Panc1 (cell line): Measurements from ENCODE around the gene ARG2.

Experiments
- POLR2AphosphoS5 ChIP-seq: IDR thresholded peaks from 2 replicates; pipeline ENCODE4 v1.6.1; 2012; ENCODE audit warnings: mild to moderate bottlenecking, low read depth, low read length, moderate library complexity
- TF ChIP-seq, protein P1 (sequence below): fragments of 450-650 bp; IDR thresholded peaks from 2 replicates; pipeline ENCODE4 v1.5.1; 2017; ENCODE audit warnings: mild to moderate bottlenecking
- TF ChIP-seq, protein P2 (sequence below), 2 experiments: IDR thresholded peaks; 2 replicates each; pipeline ENCODE4 v1.6.1; 2011 to 2012; ENCODE audit warnings: low read depth in 2 of 2, control low read depth in 1 of 2, low read length in 1 of 2, mild to moderate bottlenecking in 1 of 2, moderate library complexity in 1 of 2; ENCODE audit not compliant: insufficient read depth in 1 of 2

DNA sequence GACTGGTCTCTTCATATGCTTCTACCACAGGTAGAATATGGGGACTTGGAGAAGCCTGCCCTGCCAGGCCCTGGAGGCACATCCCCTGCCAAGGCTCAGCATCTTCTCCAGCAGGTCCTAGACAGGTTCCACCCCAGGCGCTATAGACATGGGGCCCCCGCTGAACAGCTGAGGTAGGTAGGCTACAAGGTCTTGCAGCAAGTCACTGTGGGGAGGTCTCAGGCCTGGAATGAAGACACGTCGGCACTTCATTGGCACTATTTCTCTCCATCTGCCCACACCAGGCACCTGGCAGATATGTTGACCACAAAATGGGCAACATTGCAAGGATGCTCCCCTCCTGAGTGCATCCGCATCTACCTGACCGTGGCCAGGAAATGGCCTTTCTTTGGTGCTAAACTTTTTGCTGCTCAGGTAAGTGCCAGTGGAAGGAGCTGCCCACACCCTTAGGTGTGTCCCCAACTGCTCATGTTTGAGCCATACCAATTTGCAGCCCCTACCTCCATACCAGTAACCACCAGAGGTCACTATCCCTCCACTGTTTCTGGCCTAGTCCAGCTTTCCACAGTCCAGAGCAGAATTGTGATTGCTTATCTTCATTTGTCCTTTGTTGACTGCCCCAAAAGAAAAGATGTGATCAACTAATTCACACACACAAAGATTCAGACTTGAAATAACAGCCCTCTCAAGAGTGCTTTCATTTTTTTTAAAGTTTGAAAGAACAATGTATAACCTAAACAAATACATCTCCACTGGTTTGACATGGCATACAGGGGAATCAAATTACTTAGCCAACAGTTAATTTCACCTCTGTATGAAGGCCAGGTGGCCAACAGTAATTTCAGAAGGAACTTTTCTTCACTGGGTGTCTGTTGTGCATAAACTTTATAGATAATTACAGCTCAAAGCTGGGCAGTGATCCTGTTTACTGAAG lies 35.7 kb upstream of the ARG2 start:
- TF ChIP-seq, protein P1, sequence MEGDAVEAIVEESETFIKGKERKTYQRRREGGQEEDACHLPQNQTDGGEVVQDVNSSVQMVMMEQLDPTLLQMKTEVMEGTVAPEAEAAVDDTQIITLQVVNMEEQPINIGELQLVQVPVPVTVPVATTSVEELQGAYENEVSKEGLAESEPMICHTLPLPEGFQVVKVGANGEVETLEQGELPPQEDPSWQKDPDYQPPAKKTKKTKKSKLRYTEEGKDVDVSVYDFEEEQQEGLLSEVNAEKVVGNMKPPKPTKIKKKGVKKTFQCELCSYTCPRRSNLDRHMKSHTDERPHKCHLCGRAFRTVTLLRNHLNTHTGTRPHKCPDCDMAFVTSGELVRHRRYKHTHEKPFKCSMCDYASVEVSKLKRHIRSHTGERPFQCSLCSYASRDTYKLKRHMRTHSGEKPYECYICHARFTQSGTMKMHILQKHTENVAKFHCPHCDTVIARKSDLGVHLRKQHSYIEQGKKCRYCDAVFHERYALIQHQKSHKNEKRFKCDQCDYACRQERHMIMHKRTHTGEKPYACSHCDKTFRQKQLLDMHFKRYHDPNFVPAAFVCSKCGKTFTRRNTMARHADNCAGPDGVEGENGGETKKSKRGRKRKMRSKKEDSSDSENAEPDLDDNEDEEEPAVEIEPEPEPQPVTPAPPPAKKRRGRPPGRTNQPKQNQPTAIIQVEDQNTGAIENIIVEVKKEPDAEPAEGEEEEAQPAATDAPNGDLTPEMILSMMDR = peak; percentile 78
- TF ChIP-seq, protein P2, sequence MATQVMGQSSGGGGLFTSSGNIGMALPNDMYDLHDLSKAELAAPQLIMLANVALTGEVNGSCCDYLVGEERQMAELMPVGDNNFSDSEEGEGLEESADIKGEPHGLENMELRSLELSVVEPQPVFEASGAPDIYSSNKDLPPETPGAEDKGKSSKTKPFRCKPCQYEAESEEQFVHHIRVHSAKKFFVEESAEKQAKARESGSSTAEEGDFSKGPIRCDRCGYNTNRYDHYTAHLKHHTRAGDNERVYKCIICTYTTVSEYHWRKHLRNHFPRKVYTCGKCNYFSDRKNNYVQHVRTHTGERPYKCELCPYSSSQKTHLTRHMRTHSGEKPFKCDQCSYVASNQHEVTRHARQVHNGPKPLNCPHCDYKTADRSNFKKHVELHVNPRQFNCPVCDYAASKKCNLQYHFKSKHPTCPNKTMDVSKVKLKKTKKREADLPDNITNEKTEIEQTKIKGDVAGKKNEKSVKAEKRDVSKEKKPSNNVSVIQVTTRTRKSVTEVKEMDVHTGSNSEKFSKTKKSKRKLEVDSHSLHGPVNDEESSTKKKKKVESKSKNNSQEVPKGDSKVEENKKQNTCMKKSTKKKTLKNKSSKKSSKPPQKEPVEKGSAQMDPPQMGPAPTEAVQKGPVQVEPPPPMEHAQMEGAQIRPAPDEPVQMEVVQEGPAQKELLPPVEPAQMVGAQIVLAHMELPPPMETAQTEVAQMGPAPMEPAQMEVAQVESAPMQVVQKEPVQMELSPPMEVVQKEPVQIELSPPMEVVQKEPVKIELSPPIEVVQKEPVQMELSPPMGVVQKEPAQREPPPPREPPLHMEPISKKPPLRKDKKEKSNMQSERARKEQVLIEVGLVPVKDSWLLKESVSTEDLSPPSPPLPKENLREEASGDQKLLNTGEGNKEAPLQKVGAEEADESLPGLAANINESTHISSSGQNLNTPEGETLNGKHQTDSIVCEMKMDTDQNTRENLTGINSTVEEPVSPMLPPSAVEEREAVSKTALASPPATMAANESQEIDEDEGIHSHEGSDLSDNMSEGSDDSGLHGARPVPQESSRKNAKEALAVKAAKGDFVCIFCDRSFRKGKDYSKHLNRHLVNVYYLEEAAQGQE (IDR thresholded peaks at IDR 0.05; ENCODE audit: insufficient read depth in 1 of 2, low read depth in 2 of 2, low read length in 1 of 2) = no peak
- no peak for TF ChIP-seq POLR2AphosphoS5
